NT2/D1 (cell line): ENCODE data around the gene COL18A1.
A peak's percentile ranks its signal among the peaks of the same experiment; 100 is the strongest.

Experiments
- DNase-seq: peaks from one replicate; pipeline ENCODE4 v3.0.0-alpha.2; 2011; ENCODE audit warnings: low read depth, low spot score
- H3K27me3 ChIP-seq: 2 replicates; pipeline ENCODE4 v1.6.0; 2011; ENCODE audit warnings: mild to moderate bottlenecking; ENCODE audit not compliant: insufficient read length, insufficient read depth
- H3K36me3 ChIP-seq: 2 replicates; pipeline ENCODE4 v1.6.1; 2011; ENCODE audit warnings: mild to moderate bottlenecking, low read length, mixed read lengths; ENCODE audit not compliant: insufficient read depth, insufficient read length
- H3K4me1 ChIP-seq: 2 replicates; pipeline ENCODE4 v1.5.1; 2011; ENCODE audit not compliant: insufficient read depth, insufficient read length
- H3K4me3 ChIP-seq: 2 replicates; pipeline ENCODE4 v1.5.1; 2011; ENCODE audit warnings: low read depth; ENCODE audit not compliant: insufficient read length
- H3K9ac ChIP-seq: 2 replicates; pipeline ENCODE4 v1.6.0; 2011; ENCODE audit warnings: low read depth; ENCODE audit not compliant: insufficient read length
- H3K9me3 ChIP-seq: 2 replicates; pipeline ENCODE4 v1.5.1; 2011; ENCODE audit warnings: mild to moderate bottlenecking, low read length; ENCODE audit not compliant: insufficient read depth
- SUZ12 ChIP-seq: IDR thresholded peaks from 2 replicates; pipeline ENCODE4 v1.6.1; 2011; ENCODE audit not compliant: insufficient read length, insufficient read depth; ENCODE audit errors: extremely low read depth
- YY1 ChIP-seq: IDR thresholded peaks from 2 replicates; pipeline ENCODE4 v1.6.1; 2011; ENCODE audit not compliant: insufficient read length, insufficient read depth
- ZNF274 ChIP-seq: IDR thresholded peaks from 2 replicates; pipeline ENCODE4 v1.6.1; 2011; ENCODE audit warnings: mild to moderate bottlenecking, low read depth, low read length

The COL18A1 gene

GRCh38 chr21:45377325-45377709 lies 27.6 kb upstream of the COL18A1 start:
- Histone ChIP-seq H3K27me3 (peaks cover 24% of the 10 kb centered on the region), H3K36me3 (no peaks in the 10 kb centered on the region), H3K9ac (peak overlapping the region; percentile 14), H3K4me1 (peaks cover 25% of the 10 kb centered on the region), H3K4me3 (no peak overlapping the region), H3K9me3 (peaks cover 18% of the 10 kb centered on the region)
- TF ChIP-seq SUZ12 (no peak), YY1 (no peak), ZNF274 (no peak)
- DNase-seq, result no peak

- peaks cover 27% of the 10 kb centered on the region for H3K27me3 ChIP-seq
- TF ChIP-seq ZNF274 (no peak), SUZ12 (no peak)
- H3K9ac ChIP-seq, result peak overlapping the region; percentile 14
- H3K36me3 ChIP-seq, result no peaks in the 10 kb centered on the region
- no peak overlapping the region for H3K4me3 ChIP-seq
- H3K4me1 ChIP-seq, result peaks cover 25% of the 10 kb centered on the region
- peaks cover 13% of the 10 kb centered on the region for H3K9me3 ChIP-seq
- DNase-seq, result no peak
These were observed 27.1 kb upstream of the COL18A1 start for GRCh38 chr21:45377866-45378257.

GRCh38 chr21:45378258-45378966 lies 26.6 kb upstream of the COL18A1 start:
- Histone ChIP-seq H3K4me1 (peaks cover 28% of the 10 kb centered on the region), H3K9ac (peak overlapping the region; percentile 74), H3K4me3 (no peak overlapping the region), H3K27me3 (peaks cover 27% of the 10 kb centered on the region), H3K9me3 (peaks cover 7% of the 10 kb centered on the region; the same call in 1 of the 2 replicates), H3K36me3 (no peaks in the 10 kb centered on the region)
- TF ChIP-seq YY1 (no peak), SUZ12 (no peak), ZNF274 (no peak)
- peak; percentile 71 for DNase-seq

- no peak for DNase-seq
- TF ChIP-seq YY1 (no peak), SUZ12 (no peak), ZNF274 (no peak)
- Histone ChIP-seq H3K27me3 (peaks cover 27% of the 10 kb centered on the region), H3K9me3 (no peaks in the 10 kb centered on the region; the same call in 1 of the 2 replicates), H3K4me1 (peaks cover 30% of the 10 kb centered on the region), H3K36me3 (no peaks in the 10 kb centered on the region), H3K9ac (peak overlapping the region; percentile 58), H3K4me3 (no peak overlapping the region)
These were observed 25.6 kb upstream of the COL18A1 start for GRCh38 chr21:45379171-45379900.

- H3K9ac ChIP-seq, result no peak overlapping the region
- TF ChIP-seq ZNF274 (no peak), YY1 (no peak), SUZ12 (no peak)
- H3K4me3 ChIP-seq, result no peak overlapping the region
- H3K4me1 ChIP-seq, result peaks cover 30% of the 10 kb centered on the region
- DNase-seq, result no peak
- H3K27me3 ChIP-seq, result peaks cover 27% of the 10 kb centered on the region
- no peaks in the 10 kb centered on the region; the same call in 1 of the 2 replicates for H3K9me3 ChIP-seq
- H3K36me3 ChIP-seq, result no peaks in the 10 kb centered on the region
These were observed 25.0 kb upstream of the COL18A1 start for GRCh38 chr21:45379901-45380330.

GRCh38 chr21:45380566-45380965 lies 24.4 kb upstream of the COL18A1 start:
- Histone ChIP-seq H3K27me3 (peaks cover 27% of the 10 kb centered on the region), H3K4me3 (peak overlapping the region; percentile 1), H3K36me3 (no peaks in the 10 kb centered on the region), H3K9me3 (no peaks in the 10 kb centered on the region; the same call in 1 of the 2 replicates), H3K4me1 (peaks cover 30% of the 10 kb centered on the region), H3K9ac (peak overlapping the region; percentile 15)
- DNase-seq, result no peak
- TF ChIP-seq YY1 (no peak), ZNF274 (no peak), SUZ12 (no peak)
